Right lobe of liver (tissue), 6 donors: ENCODE measurements around the gene NLRP1. TPM values are rescaled to one million over a fixed set of nuclear protein-coding genes. Genes with fewer than 3 reads are reported as not detected.

ENCODE experiments used
- ATAC-seq, 4 donors: fragments of 200-7000 bp; cut with Tn5 transposase; one replicate each; pipeline ENCODE4 v1.9.1; 2020; ENCODE audit warnings: mild to moderate bottlenecking in 4 of 4, moderate library complexity in 4 of 4
- DNase-seq, 3 donors: peaks; one replicate each; pipeline ENCODE4 v3.0.0-alpha.2; 2020
- H3K27ac ChIP-seq, 3 donors: fragments of 200-600 bp; one replicate each; pipeline ENCODE4 v1.8.0; 2022
- H3K27me3 ChIP-seq, 2 donors: fragments of 200-600 bp; one replicate each; pipeline ENCODE4 v1.8.0; 2022
- H3K36me3 ChIP-seq, 4 donors: fragments of 200-600 bp; sonication (generic) in 1 of 4; one replicate each; pipeline versions ENCODE4 v1.5.1 to v1.8.0; 2017 to 2022; ENCODE audit warnings: control low read depth in 1 of 4
- H3K4me1 ChIP-seq, 4 donors: fragments of 200-600 bp; sonication (generic) in 1 of 4; one replicate each; pipeline versions ENCODE4 v1.5.1 to v1.8.0; 2017 to 2022; ENCODE audit warnings: control low read depth in 1 of 4
- H3K4me3 ChIP-seq, 3 donors: fragments of 200-600 bp; one replicate each; pipeline ENCODE4 v1.8.0; 2022
- H3K9me3 ChIP-seq, 4 donors: fragments of 200-600 bp; sonication (generic) in 1 of 4; one replicate each; pipeline versions ENCODE4 v1.5.1 to v1.8.0; 2017 to 2022; ENCODE audit warnings: control low read depth in 1 of 4
- POLR2A ChIP-seq: fragments of 450-650 bp; IDR thresholded peaks from one replicate; pipeline ENCODE4 v1.6.1; 2017; ENCODE audit warnings: antibody characterized with exemption, mild to moderate bottlenecking
- WGBS: methylation state at CpG from one replicate; pipeline ENCODE4 v1.1.6; 2018; ENCODE audit warnings: low coverage, low lambda C conversion rate; ENCODE audit not compliant: insufficient coverage; ENCODE audit errors: missing lambda C conversion rate; 5-methylcytosine and 5-hydroxymethylcytosine counted together
- intact Hi-C, 2 donors: fragments of 100-400 bp; cut with DNase I; formaldehyde crosslinking; loops; one replicate each; pipeline versions ENCODE4 v1.11.2 to v1.14.1; 2022
- total RNA-seq, 6 experiments: library from RNA; depleted of rRNA in 2 of 6; stranded (reverse); fragments of >200 nt in 2 of 6; fragmentation: NEBNext Ultra II Directional in 3 of 6; extraction: Animal tissue kit (Norgen Biotek cat#: 25700) in 3 of 6; gene quantifications; one replicate each; pipeline versions ENCODE4 v1.1.0 to v1.2.4, GENCODE V29; 2016 to 2023
- TF ChIP-seq, protein P1 (sequence below), 4 donors: fragments of 200-600 bp in 3 of 4; fragments of 450-650 bp in 1 of 4; IDR thresholded peaks; one replicate each; pipeline versions ENCODE4 v1.5.1 to v1.8.0; 2016 to 2022; ENCODE audit warnings: antibody characterized with exemption in 4 of 4, mild to moderate bottlenecking in 2 of 4
- donor health status: DM: no; HTN: yes; CAD: no.
- donor health status: DM: no; HTN: no; CAD: no.
- donor health status: DM: no; HTN: no; CAD: no.
- donor health status: DM: no; HTN: yes; CAD: no.
- donor health status: DM: no; HTN: yes; CAD: no.

The NLRP1 gene
- total RNA-seq, 6 experiments from 2014 or later, result 2.5 to 4.7 (median 3.3) TPM

DNA sequence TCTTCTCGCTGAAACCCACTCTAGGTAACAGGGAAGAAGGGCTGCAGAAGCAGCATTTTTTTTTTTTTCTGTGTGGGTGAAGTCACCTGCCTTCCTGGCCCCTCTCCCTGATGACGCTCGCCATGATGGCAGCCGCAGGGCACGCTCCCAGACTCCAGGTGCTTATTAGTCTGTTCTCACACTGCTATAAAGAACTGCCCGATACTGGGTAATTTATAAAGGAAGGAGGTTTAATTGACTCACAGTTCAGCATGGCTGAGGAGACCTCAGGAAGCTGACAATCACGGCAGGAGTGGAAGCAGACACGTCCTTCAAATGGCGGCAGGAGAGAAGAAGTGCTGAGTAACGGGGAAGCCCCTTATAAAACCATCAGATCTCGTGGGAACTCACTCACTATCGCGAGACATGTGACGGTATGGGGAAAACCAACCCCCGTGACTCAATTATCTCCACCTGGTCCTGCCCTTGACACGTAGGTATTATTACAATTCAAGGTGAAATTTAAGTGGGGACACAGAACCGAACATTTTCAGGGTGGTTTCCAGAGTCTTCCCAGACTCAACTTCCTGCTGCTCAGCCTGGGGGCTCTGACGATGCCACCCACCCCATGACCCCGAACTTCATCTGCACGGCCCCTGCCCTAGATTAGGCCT, 34.9 kb upstream of the NLRP1 start:
- Histone ChIP-seq H3K27me3 (no peaks in the 10 kb centered on the region), H3K9me3 (no peaks in the 10 kb centered on the region), H3K27ac (no peak overlapping the region), H3K36me3 (no peaks in the 10 kb centered on the region), H3K4me1 (no peaks in the 10 kb centered on the region), H3K4me3 (no peak overlapping the region)
- ATAC-seq (no peak), DNase-seq (no peak)
- intact Hi-C loops, result no loop called here
- no peak for TF ChIP-seq POLR2A
- TF ChIP-seq, protein P1, sequence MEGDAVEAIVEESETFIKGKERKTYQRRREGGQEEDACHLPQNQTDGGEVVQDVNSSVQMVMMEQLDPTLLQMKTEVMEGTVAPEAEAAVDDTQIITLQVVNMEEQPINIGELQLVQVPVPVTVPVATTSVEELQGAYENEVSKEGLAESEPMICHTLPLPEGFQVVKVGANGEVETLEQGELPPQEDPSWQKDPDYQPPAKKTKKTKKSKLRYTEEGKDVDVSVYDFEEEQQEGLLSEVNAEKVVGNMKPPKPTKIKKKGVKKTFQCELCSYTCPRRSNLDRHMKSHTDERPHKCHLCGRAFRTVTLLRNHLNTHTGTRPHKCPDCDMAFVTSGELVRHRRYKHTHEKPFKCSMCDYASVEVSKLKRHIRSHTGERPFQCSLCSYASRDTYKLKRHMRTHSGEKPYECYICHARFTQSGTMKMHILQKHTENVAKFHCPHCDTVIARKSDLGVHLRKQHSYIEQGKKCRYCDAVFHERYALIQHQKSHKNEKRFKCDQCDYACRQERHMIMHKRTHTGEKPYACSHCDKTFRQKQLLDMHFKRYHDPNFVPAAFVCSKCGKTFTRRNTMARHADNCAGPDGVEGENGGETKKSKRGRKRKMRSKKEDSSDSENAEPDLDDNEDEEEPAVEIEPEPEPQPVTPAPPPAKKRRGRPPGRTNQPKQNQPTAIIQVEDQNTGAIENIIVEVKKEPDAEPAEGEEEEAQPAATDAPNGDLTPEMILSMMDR (IDR thresholded peaks at IDR 0.05), result no peak
- WGBS, result 61% methylated on average over 15 of the region's 20 CpGs

DNA sequence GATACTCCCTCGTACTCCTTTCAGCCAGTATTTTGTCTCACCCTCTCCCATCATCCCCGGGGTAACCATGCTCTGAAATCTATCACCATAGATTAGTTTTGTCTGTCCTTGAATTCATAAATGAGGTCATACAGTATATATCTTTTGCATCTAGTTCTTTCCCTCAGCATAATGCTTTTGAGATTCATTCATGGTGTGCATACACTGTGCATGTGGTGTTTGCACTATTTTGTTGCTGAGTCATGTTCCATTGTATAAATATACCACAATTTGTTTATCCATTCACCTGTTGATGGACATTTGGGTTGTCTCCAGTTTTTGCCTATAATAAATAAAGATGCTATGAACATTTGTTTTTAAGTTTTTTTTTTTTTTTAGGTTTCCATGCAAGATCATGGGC, 34.2 kb upstream of the NLRP1 start:
- DNase-seq (no peak), ATAC-seq (no peak)
- no peak overlapping the region for H3K4me3 ChIP-seq
- WGBS, result 68% methylated on average over 2 of the region's 2 CpGs
- no peaks in the 10 kb centered on the region for H3K36me3 ChIP-seq
- no peaks in the 10 kb centered on the region for H3K4me1 ChIP-seq
- H3K9me3 ChIP-seq, result no peaks in the 10 kb centered on the region
- TF ChIP-seq, protein P1 (IDR thresholded peaks at IDR 0.05), result no peak
- no peak for TF ChIP-seq POLR2A
- intact Hi-C loops, result no loop called here
- H3K27ac ChIP-seq, result no peak overlapping the region
- H3K27me3 ChIP-seq, result no peaks in the 10 kb centered on the region

DNA sequence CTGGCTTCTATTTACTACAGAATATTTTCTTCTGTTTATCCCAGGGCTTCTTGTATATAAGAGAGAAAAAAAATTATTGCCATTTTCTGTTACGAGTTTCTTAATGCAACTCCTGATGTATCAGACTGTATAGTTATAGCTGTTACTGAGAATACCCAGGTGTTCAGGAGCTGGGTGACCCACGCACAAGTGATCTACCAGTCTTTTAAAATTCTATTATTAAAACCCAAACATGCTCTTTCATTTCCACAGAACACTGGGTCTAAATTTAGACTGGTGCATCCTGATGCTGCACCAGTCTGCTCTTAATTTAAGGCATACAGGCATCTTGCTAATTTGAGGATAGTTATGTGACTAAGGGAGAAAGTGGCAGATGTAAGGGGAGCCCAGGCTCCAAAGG, 31.2 kb upstream of the NLRP1 start:
- no peak for ATAC-seq
- H3K9me3 ChIP-seq, result no peaks in the 10 kb centered on the region
- H3K4me1 ChIP-seq, result no peaks in the 10 kb centered on the region
- TF ChIP-seq, protein P1 (IDR thresholded peaks at IDR 0.05), result no peak
- TF ChIP-seq POLR2A, result no peak
- no peak for DNase-seq
- intact Hi-C loops, result no loop called here
- H3K27ac ChIP-seq, result no peak overlapping the region
- H3K27me3 ChIP-seq, result no peaks in the 10 kb centered on the region
- H3K4me3 ChIP-seq, result no peak overlapping the region
- no peaks in the 10 kb centered on the region for H3K36me3 ChIP-seq
- WGBS, result 67% methylated on average over 1 of the region's 2 CpGs

DNA sequence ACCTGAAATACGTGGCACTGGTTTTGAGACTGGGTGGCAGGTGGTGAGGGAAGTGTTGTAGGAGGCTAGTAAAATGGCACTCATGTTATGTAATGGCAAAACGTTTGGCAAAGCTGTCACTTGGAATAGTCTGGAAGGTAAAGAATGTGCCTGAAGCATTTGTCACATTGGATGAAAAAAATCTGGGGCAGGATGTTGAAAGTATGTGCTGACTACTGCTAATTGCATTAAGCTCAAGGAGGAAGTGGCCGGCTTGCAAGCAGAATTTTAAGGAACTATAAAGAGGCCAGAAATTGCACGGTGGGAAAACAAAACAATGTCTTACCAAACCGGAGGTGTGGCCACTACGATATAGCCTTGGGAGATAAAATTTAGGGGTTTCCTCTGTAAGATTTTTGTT, 26.6 kb upstream of the NLRP1 start:
- WGBS, result 39% methylated on average over 6 of the region's 6 CpGs
- TF ChIP-seq, protein P1 (IDR thresholded peaks at IDR 0.05), result no peak
- no peak for TF ChIP-seq POLR2A
- Histone ChIP-seq H3K9me3 (no peaks in the 10 kb centered on the region), H3K27ac (no peak overlapping the region), H3K36me3 (no peaks in the 10 kb centered on the region), H3K4me3 (no peak overlapping the region), H3K27me3 (no peaks in the 10 kb centered on the region), H3K4me1 (no peaks in the 10 kb centered on the region)
- peak; percentile 41 to 75 (median 66) for ATAC-seq
- DNase-seq, result no peak
- intact Hi-C loops, result no loop called here
